GM19351 (cell line): Measurements from ENCODE around the gene SREBF2.
"Not testable (repeated sequence)": the region's sequence is repeated elsewhere in the genome, so short reads cannot be mapped to it uniquely, and the experiment has no call there.

Experiments used
- ATAC-seq: cut with Tn5 transposase; IDR thresholded peaks from one replicate; pipeline ENCODE4 v1.9.1; 2021; ENCODE audit warnings: mild to moderate bottlenecking, moderate library complexity; ENCODE audit not compliant: unreplicated experiment

Gene SREBF2

DNA sequence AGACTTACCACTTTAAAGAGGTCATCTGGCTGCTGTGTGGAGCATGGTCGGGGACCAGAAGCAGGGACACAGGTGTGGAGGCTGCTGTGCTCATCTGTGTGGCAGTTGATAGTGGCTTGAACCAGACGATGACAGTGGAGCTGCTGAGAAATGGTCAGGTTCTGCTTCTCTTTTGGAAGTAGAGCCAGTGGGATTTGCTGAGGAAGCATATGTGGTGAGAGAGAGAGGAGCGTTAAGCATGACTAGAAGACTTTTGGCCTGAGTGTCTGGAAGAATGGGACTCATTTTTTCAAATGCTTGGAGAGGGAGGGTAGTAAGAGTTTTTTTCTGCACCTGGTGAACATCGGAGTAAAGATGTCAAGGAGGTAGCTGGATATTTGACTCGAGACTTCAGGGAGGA is 12.5 kb upstream of the SREBF2 start:
- ATAC-seq = no peak

DNA sequence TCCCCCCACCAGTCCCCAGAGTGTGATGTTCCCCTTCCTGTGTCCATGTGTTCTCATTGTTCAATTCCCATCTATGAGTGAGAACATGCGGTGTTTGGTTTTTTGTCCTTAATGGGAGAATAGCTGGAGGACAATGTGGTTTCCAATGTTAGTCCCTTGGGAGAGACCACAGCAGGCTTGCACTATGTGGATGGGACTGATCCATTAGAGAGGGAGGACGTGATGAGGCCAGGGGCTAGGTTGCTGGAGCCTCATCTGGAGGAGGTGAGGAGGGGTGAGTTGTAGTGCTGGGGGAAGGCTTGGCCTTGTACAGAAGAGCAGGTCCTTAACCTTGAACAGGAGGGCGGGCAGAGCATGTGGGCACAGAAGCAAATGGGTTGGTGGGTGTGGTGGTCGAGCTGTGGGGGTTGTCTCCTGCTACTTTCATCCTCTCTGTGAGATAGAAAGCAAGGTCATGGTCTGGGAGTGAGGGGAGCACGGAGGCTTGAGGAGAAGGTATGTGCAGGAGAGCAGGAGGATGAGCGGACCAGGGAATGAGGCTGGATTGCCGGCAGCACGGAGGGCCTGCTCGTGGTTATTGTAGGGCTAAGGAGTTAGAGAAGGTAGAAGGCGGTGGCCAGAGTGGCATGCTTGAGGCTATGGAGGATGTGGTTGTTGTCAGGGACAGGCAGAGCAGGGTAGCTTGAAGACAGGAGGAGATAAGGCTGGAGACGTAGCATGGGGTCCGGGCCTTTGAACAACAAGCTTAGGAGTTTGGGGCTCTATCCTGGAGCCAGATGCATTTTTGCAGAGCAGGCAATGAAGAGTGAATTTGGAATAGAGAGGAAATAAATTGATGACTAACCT is 11.2 kb upstream of the SREBF2 start:
- ATAC-seq = no peak

DNA sequence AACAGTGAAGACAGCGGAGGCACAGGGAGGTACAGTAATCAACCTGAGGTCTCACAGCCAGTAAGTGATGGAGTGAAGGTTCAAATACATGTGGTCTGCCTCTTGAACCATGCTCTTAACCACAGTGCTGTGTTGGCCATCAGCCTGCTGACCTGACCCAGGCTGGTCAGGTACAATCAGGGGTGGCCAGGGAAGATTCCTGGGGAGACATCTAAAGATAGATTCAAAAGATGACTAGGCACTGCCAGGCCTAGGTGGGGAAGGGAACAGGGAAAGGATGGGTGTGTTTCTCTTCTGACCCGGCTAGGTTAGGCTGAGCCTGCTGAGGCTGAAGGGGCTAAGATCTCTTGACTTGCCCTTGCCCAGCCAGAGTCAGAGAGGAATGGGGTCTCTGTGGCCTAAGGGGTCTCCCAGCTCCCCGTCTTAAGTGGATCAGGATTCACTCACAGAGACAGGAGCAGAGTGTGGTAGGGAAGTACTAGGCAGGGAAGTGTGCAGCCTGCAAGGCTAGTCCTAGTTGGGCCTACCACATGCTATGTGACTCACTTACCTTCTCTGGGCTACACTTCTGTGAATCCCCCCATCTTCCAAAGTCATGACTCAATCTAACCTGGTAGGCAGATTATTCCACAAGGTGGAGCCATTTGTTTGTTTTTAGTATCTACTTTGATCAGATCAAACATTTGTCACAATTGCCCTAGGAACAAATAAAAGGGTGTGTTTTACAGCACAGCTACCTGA is 10.4 kb upstream of the SREBF2 start:
- ATAC-seq = no peak

DNA sequence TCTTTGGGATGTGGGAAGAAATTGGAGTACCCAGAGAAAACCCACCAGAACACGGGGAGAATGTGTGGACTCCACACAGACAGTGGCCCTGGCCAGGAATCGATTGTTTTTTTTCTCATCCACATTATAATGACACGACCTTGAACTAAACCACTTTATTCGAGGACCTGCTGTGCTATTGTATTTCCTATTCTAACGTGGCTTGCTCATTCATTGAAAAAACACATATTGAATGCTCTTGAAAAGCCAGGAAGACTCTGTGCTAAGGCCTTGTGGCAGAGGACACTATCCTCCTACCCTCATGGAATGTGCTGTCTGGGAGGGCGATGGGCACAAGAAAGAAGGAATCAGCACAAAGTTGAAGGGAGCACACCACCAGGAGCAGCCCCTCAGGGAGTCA is 9.1 kb upstream of the SREBF2 start:
- no peak for ATAC-seq

DNA sequence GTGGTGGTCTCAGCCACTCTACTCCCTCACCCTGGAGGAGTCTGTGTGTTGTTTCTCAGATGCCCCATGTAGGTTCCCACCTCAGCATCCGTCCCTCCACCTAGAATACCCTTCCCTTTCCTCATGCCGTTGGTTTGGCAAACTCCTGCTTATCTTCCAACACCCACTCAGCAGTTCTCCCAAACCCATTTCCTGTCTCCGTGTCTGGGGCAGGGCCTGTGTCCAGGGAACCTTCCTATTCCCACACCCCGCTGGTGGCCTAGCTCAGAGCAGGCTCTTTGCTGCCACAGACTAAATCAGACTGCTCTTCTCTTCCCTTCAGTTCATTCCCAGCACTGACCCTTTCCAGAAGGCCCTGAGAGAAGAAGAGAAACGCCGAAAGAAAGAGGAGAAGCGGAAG is 7.5 kb upstream of the SREBF2 start:
- no peak for ATAC-seq

DNA sequence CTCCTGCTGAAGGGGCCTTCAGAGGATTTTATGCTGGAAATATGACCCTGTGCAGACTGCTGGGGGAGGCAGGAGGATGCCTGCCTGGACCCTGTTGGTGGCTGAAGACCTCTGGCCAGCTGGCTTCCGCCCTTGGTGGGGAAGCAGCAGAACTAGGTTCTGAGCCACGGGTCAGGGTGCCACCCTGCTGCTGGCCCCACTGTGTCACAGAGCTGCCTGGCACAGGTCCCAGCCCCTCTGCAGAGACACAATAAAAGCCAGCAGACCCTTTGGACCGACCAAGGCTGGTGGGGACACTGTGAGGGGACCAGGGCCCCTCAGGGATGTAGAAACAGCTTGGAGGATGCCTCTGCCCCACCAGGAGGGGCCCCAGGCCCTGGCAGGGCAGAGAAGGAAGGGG is 6.9 kb upstream of the SREBF2 start:
- no peak for ATAC-seq

DNA sequence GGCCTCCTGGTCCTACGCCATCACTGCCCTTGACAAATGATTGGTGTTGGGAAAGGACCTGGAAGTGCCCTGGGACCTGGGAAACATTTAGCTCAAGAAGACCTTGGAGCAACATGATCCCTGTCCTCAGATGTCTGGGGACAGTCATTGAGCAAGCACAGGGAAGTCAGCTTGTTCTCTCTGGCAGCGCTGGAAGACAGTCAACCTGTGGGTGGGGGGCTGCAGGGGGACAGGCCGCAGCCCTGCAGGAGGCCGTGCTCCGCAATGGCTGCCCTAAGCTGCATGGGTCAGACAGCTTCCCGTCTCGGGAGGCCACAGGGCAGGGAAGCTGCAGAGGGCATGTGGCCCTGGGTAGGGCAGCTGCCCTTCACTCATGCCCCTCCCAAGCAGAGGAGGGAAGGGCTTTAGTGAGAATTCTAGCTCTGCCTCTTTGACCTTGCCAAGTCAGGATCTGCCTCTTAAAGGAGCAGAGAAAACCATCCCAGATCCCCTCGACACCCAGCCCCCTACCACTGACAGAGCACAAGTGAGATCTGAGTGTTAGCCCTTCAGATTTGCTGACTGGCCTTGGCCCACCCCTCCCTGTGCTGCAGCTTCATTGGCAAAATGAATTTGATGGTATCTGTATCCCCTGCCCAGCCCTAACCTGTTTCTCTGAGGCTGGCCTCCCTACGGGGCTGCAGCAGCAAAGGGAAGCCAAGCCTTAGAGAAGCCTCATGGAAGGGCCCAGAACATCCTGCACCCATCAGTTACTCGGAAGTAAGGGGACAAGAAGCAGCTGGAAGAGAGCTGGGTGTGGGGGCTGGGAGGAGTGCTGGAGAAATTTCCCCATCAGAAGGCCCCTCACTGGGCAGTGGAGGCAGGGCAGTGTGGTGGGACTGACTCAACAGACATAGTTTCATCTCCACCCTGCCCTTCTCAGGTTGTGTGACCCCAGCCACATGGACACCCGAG is 6.2 kb upstream of the SREBF2 start:
- no peak for ATAC-seq

DNA sequence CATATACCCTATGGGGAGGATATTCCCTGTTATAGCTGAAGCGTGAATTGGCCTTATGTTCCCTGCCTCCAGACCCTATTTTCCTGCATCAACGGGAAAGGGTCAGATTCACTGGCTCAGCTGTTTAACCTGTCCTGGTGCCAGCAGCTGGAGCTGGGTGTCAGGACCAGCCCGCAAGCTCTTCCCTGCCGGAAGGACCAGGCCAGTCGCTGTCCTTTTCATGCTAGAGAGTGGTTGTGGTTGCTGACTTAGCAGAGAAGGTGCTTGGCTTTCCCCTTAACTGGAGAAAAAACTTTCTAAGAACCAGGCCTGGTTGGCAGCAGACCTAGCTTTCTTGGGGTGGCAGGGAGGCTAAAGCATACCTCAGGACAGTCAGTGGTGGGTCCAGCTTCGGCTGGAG is 5.2 kb upstream of the SREBF2 start:
- ATAC-seq = no peak

DNA sequence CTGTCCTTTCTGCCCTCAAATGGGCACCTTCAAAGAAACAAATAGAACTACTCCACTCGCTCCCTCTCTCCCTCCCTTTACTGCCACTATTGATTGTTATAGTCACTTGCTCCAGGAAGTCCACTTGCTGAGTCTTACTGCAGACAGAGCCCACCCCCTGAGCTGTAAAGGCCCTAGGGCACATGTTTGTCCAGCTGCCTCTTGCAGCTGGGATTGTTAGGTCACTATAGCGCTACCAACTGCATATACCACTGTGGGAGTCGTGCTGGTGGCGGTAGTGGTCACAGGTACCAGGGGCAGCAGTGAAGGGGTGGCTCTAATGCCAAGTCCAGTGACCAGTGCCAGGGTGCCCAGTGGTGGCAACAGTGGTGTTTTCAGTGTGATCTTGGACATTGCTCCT is 4.4 kb upstream of the SREBF2 start:
- ATAC-seq = no peak

DNA sequence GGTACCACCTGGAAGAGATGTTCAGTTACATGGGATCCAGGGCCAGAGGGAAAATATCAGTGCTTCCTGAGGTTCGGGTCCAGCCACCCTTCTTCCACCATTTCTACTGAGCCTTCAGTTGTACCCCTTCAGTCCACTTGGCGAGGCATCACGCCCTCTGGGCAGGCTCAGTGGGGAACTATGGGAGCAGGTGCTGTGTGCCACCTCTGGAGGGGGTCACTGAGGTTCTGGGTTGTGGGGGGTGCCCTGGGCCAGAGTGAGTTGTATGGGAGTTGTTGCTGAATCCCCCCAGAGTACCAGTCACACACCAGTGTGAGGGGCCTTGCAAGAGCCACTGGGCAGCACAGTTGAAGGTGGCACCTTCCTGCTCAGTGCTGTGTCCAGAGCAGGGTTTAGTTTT is 2.7 kb upstream of the SREBF2 start:
- ATAC-seq = no peak

DNA sequence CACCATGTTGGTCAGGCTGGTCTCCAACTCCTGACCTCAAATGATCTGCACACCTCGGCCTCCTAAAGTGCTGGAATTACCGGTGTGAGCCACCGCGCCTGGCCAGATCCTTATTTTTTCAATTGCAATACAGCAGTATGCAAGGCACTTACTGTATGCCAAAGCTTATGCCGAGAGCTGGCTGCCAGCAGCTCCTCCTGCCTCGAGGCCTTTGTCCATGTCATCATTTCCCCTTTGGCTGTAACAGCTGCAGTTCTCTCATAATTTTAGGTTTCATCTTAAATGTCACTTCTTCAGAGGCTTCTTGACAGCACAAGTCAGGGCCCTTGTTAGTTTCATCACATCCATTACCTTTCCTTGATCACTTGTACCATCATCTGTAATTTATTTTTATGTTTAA is 1.5 kb upstream of the SREBF2 start:
- no peak for ATAC-seq

DNA sequence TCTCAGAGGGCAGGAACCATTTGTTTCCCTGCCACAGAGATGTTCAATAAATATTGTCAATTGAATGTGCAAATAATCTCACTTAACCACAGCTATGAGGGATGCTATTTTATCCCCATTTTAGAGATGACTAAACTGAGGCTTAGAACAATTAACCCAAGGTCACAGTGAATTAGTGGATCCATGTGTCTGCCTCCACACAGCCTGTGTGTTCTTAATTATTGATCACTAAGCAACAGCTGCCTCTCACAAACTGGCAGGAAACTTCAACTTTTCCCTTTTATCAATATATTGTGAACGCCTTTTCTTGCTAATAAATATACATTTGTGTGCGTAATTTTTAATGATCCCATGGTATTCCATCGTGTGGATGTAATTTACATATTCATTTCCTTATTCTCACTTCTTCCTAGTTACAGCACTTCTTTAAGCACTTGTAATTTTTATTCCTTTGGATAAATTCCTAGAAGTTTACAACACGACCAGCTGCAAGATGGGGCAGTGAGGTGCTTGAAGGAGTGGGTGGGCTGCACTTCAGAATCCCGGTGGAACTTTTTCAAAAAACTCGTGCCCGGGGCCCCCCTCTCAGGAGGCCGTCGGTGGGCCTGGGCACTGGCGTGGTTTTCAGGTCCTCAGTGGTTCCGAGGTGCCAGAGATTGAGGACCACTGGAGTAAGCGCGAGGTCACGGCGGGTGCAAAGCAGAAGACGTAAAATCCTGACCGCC is 915 bp upstream of the SREBF2 start:
- no peak for ATAC-seq

DNA sequence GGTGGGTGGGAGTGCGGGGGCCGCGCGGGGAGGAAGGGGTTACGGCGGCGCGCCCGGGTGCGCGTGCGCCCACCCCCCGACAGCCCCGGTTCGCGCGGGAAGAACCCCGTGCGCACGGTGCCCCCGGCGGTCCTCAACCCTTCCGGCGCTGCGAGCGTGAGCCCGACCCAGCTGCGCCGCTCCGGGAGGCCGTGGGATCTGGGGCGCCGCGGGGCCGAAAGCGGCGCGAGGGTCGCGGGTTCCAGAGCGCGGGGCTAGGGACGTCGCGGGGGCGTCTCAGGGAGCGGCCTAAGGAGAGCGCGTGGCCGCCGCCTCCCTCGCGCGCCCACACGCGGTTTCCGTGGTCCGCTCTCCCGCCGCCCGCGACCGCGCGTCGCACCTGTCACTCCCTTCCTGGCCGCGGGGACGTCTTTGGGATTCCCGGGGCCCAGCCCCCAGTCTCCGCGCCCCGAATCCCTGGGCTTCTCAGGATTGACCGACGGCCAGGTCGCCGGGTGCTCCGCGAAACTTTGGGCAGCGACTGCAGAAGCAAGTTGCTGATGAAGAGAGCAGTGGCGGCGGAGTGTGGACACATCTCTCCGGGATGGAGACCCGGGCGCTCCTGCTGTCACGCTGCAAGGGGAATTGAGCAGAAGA is 582 bp downstream of the SREBF2 start:
- peak; percentile 4 for ATAC-seq

DNA sequence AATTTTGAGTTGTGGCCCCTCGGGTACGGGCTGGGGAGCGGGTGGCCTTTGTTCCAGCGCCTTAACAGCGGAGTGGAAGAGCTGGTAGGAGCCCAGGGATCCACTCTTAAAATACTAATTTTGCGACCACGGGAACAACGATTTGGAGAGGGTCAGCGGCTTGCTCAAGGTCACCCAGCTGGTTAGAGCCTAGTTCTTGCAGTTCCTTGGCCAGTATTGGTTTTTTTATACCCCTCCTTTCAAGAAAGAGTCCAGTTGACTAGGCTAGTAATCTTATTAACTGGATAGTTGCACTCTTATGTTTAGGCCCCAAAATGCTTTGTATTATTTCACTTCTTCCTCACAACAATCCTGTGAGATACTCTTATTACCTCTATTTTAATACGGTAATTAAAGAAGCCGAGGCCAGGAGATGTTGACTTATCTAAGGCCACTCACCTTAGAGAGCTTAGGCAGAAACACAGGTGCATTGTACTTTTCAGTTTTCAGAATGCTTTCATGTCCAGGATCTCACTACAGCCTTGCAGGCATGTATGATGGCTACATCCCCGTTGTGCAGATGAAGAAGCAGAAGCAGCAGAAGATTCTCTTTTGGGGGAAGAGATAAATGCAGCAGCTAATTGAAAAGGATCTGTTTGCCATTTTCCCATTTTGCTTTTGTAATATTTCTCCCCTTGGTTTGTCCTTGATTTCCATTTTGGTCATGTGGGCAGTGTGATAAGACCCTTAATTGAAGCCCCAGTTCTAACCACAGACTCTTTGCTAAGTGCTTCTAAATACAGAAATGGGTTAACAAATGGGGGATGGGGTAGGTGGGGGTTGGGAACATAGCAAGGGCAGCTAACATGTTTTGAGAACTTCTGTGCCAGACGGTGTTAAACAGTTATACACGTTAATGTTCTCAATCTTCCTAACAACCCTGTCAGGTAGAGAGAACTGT is 1.4 kb downstream of the SREBF2 start:
- ATAC-seq = no peak

DNA sequence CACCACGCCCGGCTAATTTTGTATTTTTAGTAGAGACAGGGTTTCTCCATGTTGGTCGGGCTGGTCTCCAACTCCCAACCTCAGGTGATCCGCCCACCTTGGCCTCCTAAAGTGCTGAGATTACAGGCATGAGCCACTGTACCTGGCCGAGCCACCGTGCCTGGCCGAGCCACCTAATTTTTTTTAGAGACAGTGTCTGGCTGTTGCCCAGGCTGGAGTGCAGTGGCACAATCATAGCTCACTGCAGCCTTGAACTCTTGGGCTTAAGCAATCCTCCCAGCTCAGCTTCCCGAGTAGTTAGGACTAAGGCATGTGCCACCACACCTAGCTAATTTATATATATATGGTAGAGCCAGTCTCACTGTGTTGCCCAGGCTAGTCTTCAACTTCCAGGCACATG is 2.6 kb downstream of the SREBF2 start:
- ATAC-seq = not testable (repeated sequence)

DNA sequence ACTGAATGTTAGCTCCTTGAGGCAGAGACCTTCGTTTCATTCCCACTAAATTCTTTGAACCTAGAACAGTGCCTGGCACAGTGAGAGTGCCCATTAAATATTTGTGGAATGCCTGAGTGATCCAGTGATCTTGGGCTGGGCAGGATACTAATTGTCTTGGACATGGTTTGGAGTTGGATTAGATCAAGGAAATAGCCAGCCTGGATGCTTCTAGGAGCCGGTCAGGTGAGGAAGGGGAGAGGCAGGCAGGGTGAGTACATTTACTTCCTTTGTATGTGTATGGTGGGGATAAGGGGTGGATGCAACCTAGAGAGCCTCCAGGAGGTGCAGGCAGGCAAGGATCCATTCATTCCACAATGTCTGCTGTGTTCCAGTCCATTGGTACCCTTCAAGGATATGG is 3.6 kb downstream of the SREBF2 start:
- ATAC-seq = no peak

DNA sequence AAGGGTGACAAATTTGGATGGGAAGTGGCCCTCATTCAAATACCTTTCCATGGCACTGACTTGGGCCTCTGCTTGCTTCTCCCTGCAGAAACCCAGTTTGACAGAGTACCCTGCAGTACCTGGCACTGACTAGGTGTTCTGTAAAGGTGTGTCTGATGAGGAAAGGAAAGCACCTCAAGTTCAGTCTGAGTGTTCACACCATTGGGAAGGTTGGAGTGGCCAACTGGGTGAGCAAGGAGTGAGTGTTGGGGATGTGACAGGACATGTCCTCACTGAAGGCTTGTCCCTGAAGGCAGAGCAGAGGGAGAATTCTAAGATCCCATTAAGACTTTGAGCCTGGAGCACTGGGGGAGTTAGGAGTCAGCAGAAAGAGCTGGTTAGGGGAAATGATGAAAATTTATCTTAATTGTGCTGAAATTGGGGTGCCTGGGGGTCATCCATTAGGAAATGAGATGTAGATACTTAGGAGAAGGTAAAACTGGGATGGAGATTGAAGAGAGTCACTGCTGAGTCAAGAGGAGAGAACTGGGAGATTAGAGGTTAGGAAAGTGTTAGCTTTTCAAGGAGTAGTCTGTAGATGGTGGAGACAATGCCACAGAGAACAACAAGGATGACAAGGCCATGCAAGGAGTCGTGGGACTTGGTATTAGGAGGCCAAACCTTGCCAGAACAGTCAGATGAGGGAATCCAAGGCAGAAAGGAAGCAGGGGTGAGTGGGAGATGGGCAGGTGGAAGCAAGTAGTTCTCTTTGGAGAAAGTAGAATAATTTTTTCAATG is 6.1 kb downstream of the SREBF2 start:
- no peak for ATAC-seq

DNA sequence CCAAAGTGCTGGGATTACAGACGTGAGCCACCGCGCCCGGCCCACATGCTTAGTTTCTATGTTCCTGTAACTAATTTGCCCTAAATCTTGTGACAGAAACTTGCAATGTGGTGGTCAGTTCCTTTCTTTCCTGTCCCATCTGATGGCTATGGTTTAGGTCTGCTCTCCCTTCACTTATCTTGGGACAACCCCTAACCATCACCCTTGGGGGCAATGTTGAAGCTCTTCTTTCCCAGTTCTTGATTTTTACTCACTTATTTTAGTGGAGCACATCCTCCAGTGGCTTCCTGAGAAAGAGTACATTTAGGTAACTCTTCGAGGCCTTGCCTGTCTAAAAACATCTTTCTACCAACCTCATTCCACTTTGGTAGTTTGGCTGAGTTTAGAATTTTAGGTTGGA is 7.3 kb downstream of the SREBF2 start:
- ATAC-seq = no peak
